ENCODE data around the gene BBOF1. TPM values are rescaled to one million over a fixed set of nuclear protein-coding genes. Genes with fewer than 3 reads are reported as not detected.

BBOF1 gene
- total and polyA plus RNA-seq, 10 donors, result 1.0 to 8.1 (median 2.7) TPM

- DNase-seq, result no peak
- H3K9me3 ChIP-seq, result no peaks in the 10 kb centered on the region
- peaks cover 7 to 33% (median 19%) of the 10 kb centered on the region in 6 donors for H3K4me1 ChIP-seq
- 73 to 83% (median 77%) methylated on average over 4 of the region's 4 CpGs for WGBS, 5 donors
- no peaks in the 10 kb centered on the region for H3K36me3 ChIP-seq
- intact Hi-C loops (cut with DNase I; ENCODE audit: low total_unique reads), result no loop called here
- TF ChIP-seq CTCF (IDR thresholded peaks at IDR 0.05 in 8 of 11, conservative IDR thresholded peaks at IDR 0.05 in 3 of 11) (no peak), POLR2A (IDR thresholded peaks at IDR 0.05) (no peak), POLR2AphosphoS5 (IDR thresholded peaks at IDR 0.05) (no peak)
- H3K27ac ChIP-seq, result peak overlapping the region in 1 of 8 donors; percentile 15
- H3K4me3 ChIP-seq, result no peak overlapping the region
- no peaks in the 10 kb centered on the region for H3K27me3 ChIP-seq (replicated peaks in 1 of 7)
These were observed 61.8 kb downstream of the BBOF1 start for GRCh38 chr14:74080820-74081460.

- no peak overlapping the region for H3K4me3 ChIP-seq
These were observed 62.3 kb downstream of the BBOF1 start for GRCh38 chr14:74081491-74081890.

GRCh38 chr14:74083161-74083560, 64.0 kb downstream of the BBOF1 start:
- TF ChIP-seq POLR2AphosphoS5 (IDR thresholded peaks at IDR 0.05) (no peak), CTCF (IDR thresholded peaks at IDR 0.05 in 8 of 11, conservative IDR thresholded peaks at IDR 0.05 in 3 of 11) (no peak), POLR2A (IDR thresholded peaks at IDR 0.05) (no peak)
- DNase-seq, result no peak
- Histone ChIP-seq H3K36me3 (no peaks in the 10 kb centered on the region), H3K27ac (no peak overlapping the region), H3K27me3 (replicated peaks in 1 of 7) (no peaks in the 10 kb centered on the region), H3K9me3 (no peaks in the 10 kb centered on the region), H3K4me1 (peaks cover 10 to 43% (median 27%) of the 10 kb centered on the region in 6 donors), H3K4me3 (peak overlapping the region in 3 of 8 donors; percentile 82 to 97 (median 88))
- WGBS, 5 donors, result 86 to 91% (median 89%) methylated on average over 3 of the region's 3 CpGs
- intact Hi-C loops (cut with DNase I; ENCODE audit: low total_unique reads), result no loop called here

More at GRCh38 chr14:74081491-74081890, 62.3 kb downstream of the BBOF1 start:
- intact Hi-C loops (cut with DNase I; ENCODE audit: low total_unique reads), result no loop called here
- Histone ChIP-seq H3K27ac (peak overlapping the region in 1 of 8 donors; percentile 15), H3K4me1 (peaks cover 10 to 39% (median 24%) of the 10 kb centered on the region in 6 donors), H3K36me3 (no peaks in the 10 kb centered on the region), H3K27me3 (replicated peaks in 1 of 7) (no peaks in the 10 kb centered on the region), H3K9me3 (no peaks in the 10 kb centered on the region)
- TF ChIP-seq CTCF (IDR thresholded peaks at IDR 0.05 in 8 of 11, conservative IDR thresholded peaks at IDR 0.05 in 3 of 11) (no peak), POLR2A (IDR thresholded peaks at IDR 0.05) (no peak), POLR2AphosphoS5 (IDR thresholded peaks at IDR 0.05) (no peak)
- 86 to 88% (median 86%) methylated on average over 3 of the region's 3 CpGs for WGBS, 5 donors
- no peak for DNase-seq

- DNase-seq, result peak; percentile 75
These were observed 64.7 kb downstream of the BBOF1 start for GRCh38 chr14:74083784-74084276.

More at GRCh38 chr14:74083784-74084276, 64.7 kb downstream of the BBOF1 start:
- Histone ChIP-seq H3K36me3 (no peaks in the 10 kb centered on the region), H3K4me1 (peaks cover 10 to 43% (median 27%) of the 10 kb centered on the region in 6 donors), H3K9me3 (no peaks in the 10 kb centered on the region), H3K4me3 (peak overlapping the region; percentile 82 to 97 (median 89)), H3K27me3 (replicated peaks in 1 of 7) (no peaks in the 10 kb centered on the region), H3K27ac (peak overlapping the region in 7 of 8 donors; percentile 48 to 89 (median 87))
- no peak for TF ChIP-seq POLR2AphosphoS5 (IDR thresholded peaks at IDR 0.05)
- TF ChIP-seq CTCF (IDR thresholded peaks at IDR 0.05 in 8 of 11, conservative IDR thresholded peaks at IDR 0.05 in 3 of 11), result no peak
- no peak for TF ChIP-seq POLR2A (IDR thresholded peaks at IDR 0.05)
- intact Hi-C loops (cut with DNase I; ENCODE audit: low total_unique reads), result no loop called here
- WGBS, 5 donors, result 1 to 3% (median 2%) methylated on average over 15 of the region's 15 CpGs

Measured in spleen (tissue), 11 donors.